Dendritic cell treated with granulocyte-macrophage colony-stimulating factor and Interleukin-4, amounts not matched to agents 40 ng/mL and 50 ng/mL, for 4 days (primary cell): Measurements from ENCODE around the gene FKBP1A.
"Not testable (repeated sequence)": the region's sequence is repeated elsewhere in the genome, so short reads cannot be mapped to it uniquely, and the experiment has no call there.

ENCODE experiments used
- H3K27ac Mint-ChIP-seq: one replicate; pipeline ENCODE4 v1.8.0; 2022; ENCODE audit warnings: mild to moderate bottlenecking, mixed read lengths
- H3K27me3 Mint-ChIP-seq: one replicate; pipeline ENCODE4 v1.8.0; 2022; ENCODE audit warnings: mild to moderate bottlenecking, mixed read lengths
- H3K36me3 Mint-ChIP-seq: one replicate; pipeline ENCODE4 v1.8.0; 2022; ENCODE audit warnings: low read depth, mixed read lengths
- H3K4me1 Mint-ChIP-seq: one replicate; pipeline ENCODE4 v1.8.0; 2022; ENCODE audit warnings: low read depth, mixed read lengths
- H3K4me3 Mint-ChIP-seq: one replicate; pipeline ENCODE4 v1.8.0; 2022; ENCODE audit warnings: mild to moderate bottlenecking, moderate library complexity, mixed read lengths
- H3K9me3 Mint-ChIP-seq: one replicate; pipeline ENCODE4 v1.8.0; 2022; ENCODE audit warnings: mixed read lengths
- intact Hi-C: fragments of 100-400 bp; cut with micrococcal nuclease; formaldehyde crosslinking; loops from one replicate; pipeline ENCODE4 v1.15.0; 2022

The FKBP1A gene

GRCh38 chr20:1401451-1401907, 8.6 kb upstream of the FKBP1A start:
- Mint-ChIP-seq H3K27ac (no peak overlapping the region), H3K27me3 (peaks cover 24% of the 10 kb centered on the region), H3K9me3 (no peaks in the 10 kb centered on the region), H3K36me3 (no peaks in the 10 kb centered on the region), H3K4me1 (no peaks in the 10 kb centered on the region), H3K4me3 (no peak overlapping the region)
- intact Hi-C loops: no loop called here

GRCh38 chr20:1399678-1400366, 7.0 kb upstream of the FKBP1A start:
- H3K36me3 Mint-ChIP-seq, H3K9me3 Mint-ChIP-seq, H3K4me1 Mint-ChIP-seq, H3K4me3 Mint-ChIP-seq, H3K27ac Mint-ChIP-seq: not testable (repeated sequence)
- intact Hi-C loops: loop anchor here (5.0 kb wide), 1 partner anchor 88 kb away; no protein-coding TSS in a partner anchor
- H3K27me3 Mint-ChIP-seq: peaks cover 27% of the 10 kb centered on the region

- peaks cover 21% of the 10 kb centered on the region for H3K4me1 Mint-ChIP-seq
- H3K27ac Mint-ChIP-seq, H3K36me3 Mint-ChIP-seq, H3K9me3 Mint-ChIP-seq, H3K4me3 Mint-ChIP-seq: not testable (repeated sequence)
- H3K27me3 Mint-ChIP-seq: peaks cover 23% of the 10 kb centered on the region
- intact Hi-C loops: loop anchor here (5.0 kb wide), 1 partner anchor 86 kb away; no protein-coding TSS in a partner anchor
These were observed 5.3 kb upstream of the FKBP1A start for GRCh38 chr20:1398185-1398584.

GRCh38 chr20:1397710-1398109, 4.9 kb upstream of the FKBP1A start:
- Mint-ChIP-seq H3K9me3 (no peaks in the 10 kb centered on the region), H3K27ac (no peak overlapping the region), H3K4me3 (no peak overlapping the region), H3K4me1 (peaks cover 23% of the 10 kb centered on the region), H3K36me3 (peaks cover 4% of the 10 kb centered on the region), H3K27me3 (peaks cover 20% of the 10 kb centered on the region)
- intact Hi-C loops: loop anchor here (5.0 kb wide), 1 partner anchor 85 kb away; no protein-coding TSS in a partner anchor

GRCh38 chr20:1396702-1397101, 3.8 kb upstream of the FKBP1A start:
- Mint-ChIP-seq H3K9me3 (no peaks in the 10 kb centered on the region), H3K27ac (no peak overlapping the region), H3K36me3 (peaks cover 14% of the 10 kb centered on the region), H3K4me1 (peaks cover 28% of the 10 kb centered on the region), H3K4me3 (no peak overlapping the region), H3K27me3 (peaks cover 16% of the 10 kb centered on the region)
- intact Hi-C loops: loop anchor here (5.0 kb wide), 1 partner anchor 84 kb away; no protein-coding TSS in a partner anchor

GRCh38 chr20:1396264-1396663, 3.4 kb upstream of the FKBP1A start:
- Mint-ChIP-seq H3K27me3 (peaks cover 16% of the 10 kb centered on the region), H3K36me3 (peaks cover 19% of the 10 kb centered on the region), H3K27ac (no peak overlapping the region), H3K4me1 (peaks cover 32% of the 10 kb centered on the region), H3K9me3 (no peaks in the 10 kb centered on the region), H3K4me3 (no peak overlapping the region)
- intact Hi-C loops: loop anchor here (5.0 kb wide), 1 partner anchor 84 kb away; no protein-coding TSS in a partner anchor

- H3K4me3 Mint-ChIP-seq: no peak overlapping the region
- H3K4me1 Mint-ChIP-seq: peaks cover 48% of the 10 kb centered on the region
- H3K9me3 Mint-ChIP-seq: no peaks in the 10 kb centered on the region
- peaks cover 34% of the 10 kb centered on the region for H3K36me3 Mint-ChIP-seq
- intact Hi-C loops: loop anchor here (5.0 kb wide), 2 partner anchors 43 to 82 kb away; no protein-coding TSS in a partner anchor
- peaks cover 16% of the 10 kb centered on the region for H3K27me3 Mint-ChIP-seq
- H3K27ac Mint-ChIP-seq: no peak overlapping the region
These were observed 1.8 kb upstream of the FKBP1A start for GRCh38 chr20:1394686-1395085.

- Mint-ChIP-seq H3K4me1 (peaks cover 58% of the 10 kb centered on the region), H3K4me3 (peak overlapping the region; percentile 84), H3K27ac (peak overlapping the region; percentile 90), H3K36me3 (peaks cover 46% of the 10 kb centered on the region), H3K9me3 (no peaks in the 10 kb centered on the region), H3K27me3 (peaks cover 13% of the 10 kb centered on the region)
- intact Hi-C loops: loop anchor here (1.0 to 5.0 kb wide), 3 partner anchors 17 to 68 kb away; no protein-coding TSS in a partner anchor
These were observed 641 bp upstream of the FKBP1A start for GRCh38 chr20:1393507-1393882.

GRCh38 chr20:1392443-1392692, 486 bp downstream of the FKBP1A start:
- H3K4me3 Mint-ChIP-seq: peak overlapping the region; percentile 84
- no peaks in the 10 kb centered on the region for H3K9me3 Mint-ChIP-seq
- peak overlapping the region; percentile 90 for H3K27ac Mint-ChIP-seq
- peaks cover 13% of the 10 kb centered on the region for H3K27me3 Mint-ChIP-seq
- peaks cover 57% of the 10 kb centered on the region for H3K36me3 Mint-ChIP-seq
- peaks cover 69% of the 10 kb centered on the region for H3K4me1 Mint-ChIP-seq
- intact Hi-C loops: loop anchor here (2.0 to 5.0 kb wide), 2 partner anchors 16 to 45 kb away; no protein-coding TSS in a partner anchor

- Mint-ChIP-seq H3K36me3 (peaks cover 60% of the 10 kb centered on the region), H3K4me3 (peak overlapping the region; percentile 84), H3K9me3 (no peaks in the 10 kb centered on the region), H3K4me1 (peaks cover 75% of the 10 kb centered on the region), H3K27me3 (peaks cover 9% of the 10 kb centered on the region), H3K27ac (peak overlapping the region; percentile 90)
- intact Hi-C loops: loop anchor here (2.0 to 5.0 kb wide), 2 partner anchors 15 to 45 kb away; no protein-coding TSS in a partner anchor
These were observed 1.0 kb downstream of the FKBP1A start for GRCh38 chr20:1391640-1392442.

- peaks cover 5% of the 10 kb centered on the region for H3K27me3 Mint-ChIP-seq
- peaks cover 71% of the 10 kb centered on the region for H3K36me3 Mint-ChIP-seq
- no peaks in the 10 kb centered on the region for H3K9me3 Mint-ChIP-seq
- peaks cover 85% of the 10 kb centered on the region for H3K4me1 Mint-ChIP-seq
- H3K27ac Mint-ChIP-seq: peak overlapping the region; percentile 90
- intact Hi-C loops: loop anchor here (5.0 kb wide), 1 partner anchor 47 kb away; no protein-coding TSS in a partner anchor
- peak overlapping the region; percentile 84 for H3K4me3 Mint-ChIP-seq
These were observed 2.1 kb downstream of the FKBP1A start for GRCh38 chr20:1390581-1391403.

- Mint-ChIP-seq H3K27ac (peak overlapping the region; percentile 90), H3K27me3 (peaks cover under 1% of the 10 kb centered on the region), H3K4me3 (peak overlapping the region; percentile 84), H3K36me3 (peaks cover 79% of the 10 kb centered on the region), H3K9me3 (no peaks in the 10 kb centered on the region), H3K4me1 (peaks cover 90% of the 10 kb centered on the region)
- intact Hi-C loops: loop anchor here (5.0 kb wide), 1 partner anchor 47 kb away; no protein-coding TSS in a partner anchor
These were observed 2.9 kb downstream of the FKBP1A start for GRCh38 chr20:1389703-1390580.
